Nephron progenitor cell (in vitro differentiated cells): ENCODE data around the gene CHD5.

Source experiments
- DNase-seq: peaks from one replicate; pipeline ENCODE4 v3.0.0; 2021
- H3K27ac Mint-ChIP-seq: 2 replicates; pipeline ENCODE4 v1.8.0; 2021; ENCODE audit warnings: mild to moderate bottlenecking, moderate library complexity, mixed read lengths
- H3K27me3 Mint-ChIP-seq: 2 replicates; pipeline ENCODE4 v1.8.0; 2021; ENCODE audit warnings: mild to moderate bottlenecking, low read depth, mixed read lengths; ENCODE audit not compliant: poor library complexity
- H3K36me3 Mint-ChIP-seq: 2 replicates; pipeline ENCODE4 v1.8.0; 2021; ENCODE audit warnings: low read depth, mixed read lengths
- H3K4me1 Mint-ChIP-seq: 2 replicates; pipeline ENCODE4 v1.8.0; 2021; ENCODE audit warnings: mixed read lengths
- H3K4me3 Mint-ChIP-seq: 2 replicates; pipeline ENCODE4 v1.8.0; 2021; ENCODE audit warnings: mild to moderate bottlenecking, moderate library complexity, mixed read lengths
- H3K9me3 Mint-ChIP-seq: 2 replicates; pipeline ENCODE4 v1.8.0; 2021; ENCODE audit warnings: mild to moderate bottlenecking, moderate library complexity, mixed read lengths
- TF ChIP-seq, protein P1 (sequence below): fragments of 200-600 bp; sonication (generic); IDR thresholded peaks from 2 replicates; pipeline ENCODE4 v1.5.0; 2021; ENCODE audit warnings: antibody characterized with exemption

Gene CHD5

DNA sequence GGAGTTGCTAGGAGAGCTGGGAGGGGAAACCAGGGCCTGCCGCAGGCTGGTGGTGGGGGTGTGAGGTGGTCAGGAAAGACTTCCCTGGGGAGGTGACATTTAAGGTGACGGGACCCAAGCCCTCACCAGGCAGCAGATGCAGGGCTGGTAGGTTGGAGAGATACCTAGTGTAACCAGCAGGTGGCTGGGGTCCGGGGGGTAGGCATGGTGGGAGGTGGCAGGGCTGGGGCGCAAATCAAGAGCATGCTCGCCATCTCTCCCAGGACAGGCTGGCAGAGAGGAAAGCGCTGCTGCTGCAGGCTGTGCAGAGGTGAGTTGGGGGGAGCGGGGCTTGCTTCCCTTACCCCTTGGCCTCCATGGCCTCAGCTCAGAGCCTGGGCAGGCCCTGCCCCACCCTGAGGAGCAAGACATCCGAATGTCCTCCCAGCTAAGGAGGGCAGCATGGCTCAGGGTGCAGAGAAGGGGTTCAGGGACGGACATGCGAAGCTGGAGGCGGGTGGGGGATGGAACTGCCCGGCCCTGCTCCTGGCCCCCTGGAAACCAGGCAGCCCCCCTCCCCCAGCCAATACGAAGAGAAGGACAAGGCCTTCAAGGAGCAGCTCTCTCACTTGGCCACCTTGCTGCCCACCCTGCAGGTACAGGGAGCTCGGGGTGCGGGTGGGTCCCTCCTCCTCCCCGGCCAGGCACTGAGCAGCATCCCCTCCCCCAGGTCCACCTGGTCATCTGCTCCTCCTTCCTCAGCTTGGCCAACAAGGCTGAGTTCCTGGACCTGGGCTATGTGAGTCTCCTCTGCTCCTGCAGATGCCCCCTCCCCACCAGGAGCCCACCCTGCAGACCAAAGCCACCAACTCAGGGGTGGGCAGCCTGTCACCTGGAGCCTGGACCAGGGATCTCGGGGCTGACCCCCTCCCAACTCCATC is 29.8 kb upstream of the CHD5 start:
- H3K27me3 Mint-ChIP-seq = peaks cover 46% of the 10 kb centered on the region
- H3K4me1 Mint-ChIP-seq = peaks cover 33% of the 10 kb centered on the region
- no peak overlapping the region for H3K27ac Mint-ChIP-seq
- peaks cover 2% of the 10 kb centered on the region for H3K9me3 Mint-ChIP-seq
- H3K4me3 Mint-ChIP-seq = peak overlapping the region; percentile 52
- no peak for DNase-seq
- H3K36me3 Mint-ChIP-seq = no peaks in the 10 kb centered on the region
- TF ChIP-seq, protein P1, sequence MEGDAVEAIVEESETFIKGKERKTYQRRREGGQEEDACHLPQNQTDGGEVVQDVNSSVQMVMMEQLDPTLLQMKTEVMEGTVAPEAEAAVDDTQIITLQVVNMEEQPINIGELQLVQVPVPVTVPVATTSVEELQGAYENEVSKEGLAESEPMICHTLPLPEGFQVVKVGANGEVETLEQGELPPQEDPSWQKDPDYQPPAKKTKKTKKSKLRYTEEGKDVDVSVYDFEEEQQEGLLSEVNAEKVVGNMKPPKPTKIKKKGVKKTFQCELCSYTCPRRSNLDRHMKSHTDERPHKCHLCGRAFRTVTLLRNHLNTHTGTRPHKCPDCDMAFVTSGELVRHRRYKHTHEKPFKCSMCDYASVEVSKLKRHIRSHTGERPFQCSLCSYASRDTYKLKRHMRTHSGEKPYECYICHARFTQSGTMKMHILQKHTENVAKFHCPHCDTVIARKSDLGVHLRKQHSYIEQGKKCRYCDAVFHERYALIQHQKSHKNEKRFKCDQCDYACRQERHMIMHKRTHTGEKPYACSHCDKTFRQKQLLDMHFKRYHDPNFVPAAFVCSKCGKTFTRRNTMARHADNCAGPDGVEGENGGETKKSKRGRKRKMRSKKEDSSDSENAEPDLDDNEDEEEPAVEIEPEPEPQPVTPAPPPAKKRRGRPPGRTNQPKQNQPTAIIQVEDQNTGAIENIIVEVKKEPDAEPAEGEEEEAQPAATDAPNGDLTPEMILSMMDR = no peak

DNA sequence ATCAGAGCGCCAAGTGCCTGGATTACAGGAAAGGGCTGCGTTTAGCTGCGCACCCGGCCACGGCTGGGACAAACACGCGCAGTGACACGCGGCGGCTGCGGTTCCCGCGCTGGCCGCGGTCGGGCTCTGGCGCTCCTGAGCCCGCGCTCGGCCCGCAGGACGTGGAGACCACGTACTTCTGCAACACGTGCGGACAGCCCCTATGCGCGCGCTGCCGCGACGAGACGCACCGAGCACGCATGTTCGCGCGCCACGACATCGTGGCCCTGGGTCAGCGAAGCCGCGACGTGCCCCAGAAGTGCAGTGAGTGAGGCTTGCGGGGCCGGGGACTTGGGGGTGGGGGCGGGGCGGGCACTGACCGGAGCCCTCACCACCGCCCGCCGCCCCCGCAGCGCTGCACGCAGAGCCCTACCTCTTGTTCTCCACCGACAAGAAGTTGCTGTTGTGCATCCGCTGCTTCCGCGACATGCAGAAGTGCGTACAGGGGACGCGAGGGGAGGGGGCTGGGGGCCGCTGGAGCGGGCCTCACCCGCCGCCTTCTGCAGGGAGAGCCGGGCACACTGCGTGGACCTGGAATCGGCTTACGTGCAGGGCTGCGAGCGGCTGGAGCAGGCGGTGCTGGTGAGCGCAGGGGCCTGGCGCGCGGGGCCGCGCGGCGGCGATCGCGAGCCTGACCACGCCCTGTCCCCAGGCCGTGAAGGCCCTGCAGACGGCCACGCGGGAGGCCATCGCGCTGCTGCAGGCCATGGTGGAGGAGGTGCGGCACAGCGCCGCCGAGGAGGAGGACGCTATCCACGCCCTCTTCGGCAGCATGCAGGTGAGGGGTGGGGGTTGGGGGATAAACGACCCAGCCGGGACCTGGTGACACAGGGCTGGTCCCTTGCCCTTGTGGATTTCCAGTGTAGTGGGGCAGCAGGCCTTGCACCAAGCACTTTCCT is 28.9 kb upstream of the CHD5 start:
- H3K27ac Mint-ChIP-seq = no peak overlapping the region
- TF ChIP-seq, protein P1 = peak; percentile 43
- DNase-seq = peak; percentile 69
- H3K4me1 Mint-ChIP-seq = peaks cover 30% of the 10 kb centered on the region
- peak overlapping the region; percentile 58 for H3K4me3 Mint-ChIP-seq
- no peaks in the 10 kb centered on the region for H3K36me3 Mint-ChIP-seq
- H3K9me3 Mint-ChIP-seq = no peaks in the 10 kb centered on the region
- H3K27me3 Mint-ChIP-seq = peaks cover 51% of the 10 kb centered on the region

DNA sequence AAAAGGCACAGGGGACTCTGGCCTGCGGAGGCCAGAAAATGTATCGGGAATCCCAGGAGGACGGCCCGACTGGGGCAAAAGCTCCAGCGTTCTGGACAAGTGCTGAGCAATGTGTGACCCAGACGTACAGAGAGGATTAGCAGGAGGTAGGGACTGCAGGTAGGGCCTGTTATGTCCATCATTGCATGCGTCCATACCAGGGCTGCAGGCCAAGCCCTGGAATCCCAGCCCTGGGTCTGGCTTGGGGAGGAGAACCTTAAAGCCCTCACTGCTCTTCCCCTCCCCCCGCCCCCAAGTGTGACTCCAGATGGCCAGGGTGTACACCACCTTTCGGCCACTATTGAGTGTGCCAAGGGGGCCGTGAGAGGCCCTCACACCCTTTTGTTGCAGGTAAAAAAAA is 27.8 kb upstream of the CHD5 start:
- Mint-ChIP-seq H3K4me1 (peaks cover 21% of the 10 kb centered on the region), H3K27me3 (peaks cover 50% of the 10 kb centered on the region), H3K4me3 (peak overlapping the region; percentile 62), H3K36me3 (no peaks in the 10 kb centered on the region), H3K9me3 (no peaks in the 10 kb centered on the region), H3K27ac (no peak overlapping the region)
- TF ChIP-seq, protein P1 = no peak
- no peak for DNase-seq

DNA sequence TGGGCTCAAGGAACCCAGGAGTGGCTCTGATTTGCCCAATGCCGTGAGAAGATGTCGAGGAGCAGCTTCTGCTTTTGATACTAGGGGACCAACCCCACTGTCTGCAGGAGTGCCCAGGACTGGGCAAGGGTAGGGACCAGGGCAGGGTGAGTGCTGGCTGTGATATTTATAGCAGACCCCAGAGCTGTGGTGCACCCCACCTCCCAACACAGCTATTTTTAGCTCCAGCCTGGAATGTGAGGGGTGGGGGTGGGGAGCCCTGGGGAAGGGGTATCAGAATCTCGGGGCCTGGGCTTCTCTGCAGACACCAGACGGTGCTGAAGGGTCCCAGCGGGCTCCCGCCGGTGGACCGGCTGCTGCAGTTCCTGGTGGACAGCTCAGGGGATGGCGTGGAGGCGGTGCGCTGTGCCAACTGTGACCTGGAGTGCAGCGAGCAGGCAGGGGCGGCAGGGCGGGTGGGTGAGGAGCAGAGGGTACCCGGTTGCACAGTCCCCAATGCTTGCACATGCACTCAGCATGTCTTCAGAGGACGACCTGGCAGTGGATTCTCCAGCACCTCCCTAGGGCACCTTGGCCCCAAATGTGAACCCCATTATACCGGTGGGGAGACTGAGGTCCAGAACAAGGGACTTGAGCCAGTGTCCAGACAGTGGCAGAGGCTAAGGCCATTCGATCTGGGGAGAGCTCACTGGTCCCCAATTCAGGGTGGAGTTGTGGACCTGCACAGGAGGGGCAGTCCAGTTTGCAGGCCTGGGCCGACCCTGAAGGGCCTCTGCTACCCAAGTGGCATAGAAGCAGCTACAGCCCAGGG is 27.2 kb upstream of the CHD5 start:
- H3K9me3 Mint-ChIP-seq = no peaks in the 10 kb centered on the region
- DNase-seq = no peak
- TF ChIP-seq, protein P1 = no peak
- peaks cover 46% of the 10 kb centered on the region for H3K27me3 Mint-ChIP-seq
- H3K36me3 Mint-ChIP-seq = no peaks in the 10 kb centered on the region
- no peak overlapping the region for H3K27ac Mint-ChIP-seq
- H3K4me1 Mint-ChIP-seq = peaks cover 15% of the 10 kb centered on the region
- H3K4me3 Mint-ChIP-seq = peak overlapping the region; percentile 42

DNA sequence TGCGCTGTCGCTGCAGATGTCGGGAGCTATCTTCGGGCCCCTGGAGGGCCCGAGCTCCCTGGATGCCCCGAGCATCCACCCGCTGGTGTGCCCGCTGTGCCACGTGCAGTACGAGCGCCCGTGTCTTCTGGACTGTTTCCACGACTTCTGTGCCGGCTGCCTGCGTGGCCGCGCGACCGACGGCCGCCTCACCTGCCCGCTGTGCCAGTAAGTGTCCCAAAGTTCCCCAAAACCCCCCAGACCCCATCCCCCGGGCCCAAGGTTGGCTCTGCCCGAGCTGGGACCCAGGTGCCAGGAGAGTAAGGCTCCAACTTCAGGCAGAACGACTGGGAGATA is 26.4 kb upstream of the CHD5 start:
- no peak for DNase-seq
- Mint-ChIP-seq H3K4me1 (peaks cover 10% of the 10 kb centered on the region), H3K27me3 (peaks cover 46% of the 10 kb centered on the region), H3K4me3 (peak overlapping the region; percentile 42), H3K9me3 (no peaks in the 10 kb centered on the region), H3K36me3 (no peaks in the 10 kb centered on the region), H3K27ac (no peak overlapping the region)
- TF ChIP-seq, protein P1 = no peak
